AG10803 (cell line): ENCODE measurements around the gene AGAP1.

Experiments used
- DNase-seq: peaks from one replicate; pipeline ENCODE4 v3.0.0; 2010; ENCODE audit warnings: low read depth
- H3K4me3 ChIP-seq: 2 replicates; pipeline ENCODE4 v1.5.1; 2011; ENCODE audit warnings: mild to moderate bottlenecking, low read length, control low read depth
- TF ChIP-seq, protein P1 (sequence below): conservative IDR thresholded peaks from 2 replicates; pipeline ENCODE4 v1.5.1; 2011; ENCODE audit warnings: mild to moderate bottlenecking, low read length, control low read depth, inconsistent platforms

AGAP1 gene

DNA sequence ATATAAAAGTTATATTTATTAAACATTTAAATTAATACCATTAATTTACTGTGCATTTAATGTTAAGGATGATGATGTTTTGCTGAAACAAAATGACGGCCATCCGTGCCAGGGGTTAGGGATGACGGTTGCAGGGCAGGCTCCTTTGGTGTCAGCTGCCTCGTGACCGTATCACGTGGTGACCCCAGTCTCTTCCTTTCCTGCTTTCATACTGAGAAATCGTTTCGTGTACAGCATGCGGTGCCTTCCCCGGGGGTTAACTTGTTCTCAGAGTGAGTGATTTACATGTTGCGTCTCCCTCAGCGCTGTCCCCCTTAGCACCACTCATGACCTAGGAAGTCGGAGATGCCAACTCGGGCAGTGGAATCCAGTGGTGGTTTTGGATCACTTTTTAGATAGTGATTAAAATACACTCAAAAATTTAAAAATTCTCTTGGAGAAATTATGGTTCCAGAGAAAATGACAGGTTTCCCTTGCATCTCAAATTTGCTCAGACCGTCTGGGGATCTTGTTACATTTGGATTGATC, 383.5 kb downstream of the AGAP1 start:
- H3K4me3 ChIP-seq: no peak overlapping the region
- TF ChIP-seq, protein P1, sequence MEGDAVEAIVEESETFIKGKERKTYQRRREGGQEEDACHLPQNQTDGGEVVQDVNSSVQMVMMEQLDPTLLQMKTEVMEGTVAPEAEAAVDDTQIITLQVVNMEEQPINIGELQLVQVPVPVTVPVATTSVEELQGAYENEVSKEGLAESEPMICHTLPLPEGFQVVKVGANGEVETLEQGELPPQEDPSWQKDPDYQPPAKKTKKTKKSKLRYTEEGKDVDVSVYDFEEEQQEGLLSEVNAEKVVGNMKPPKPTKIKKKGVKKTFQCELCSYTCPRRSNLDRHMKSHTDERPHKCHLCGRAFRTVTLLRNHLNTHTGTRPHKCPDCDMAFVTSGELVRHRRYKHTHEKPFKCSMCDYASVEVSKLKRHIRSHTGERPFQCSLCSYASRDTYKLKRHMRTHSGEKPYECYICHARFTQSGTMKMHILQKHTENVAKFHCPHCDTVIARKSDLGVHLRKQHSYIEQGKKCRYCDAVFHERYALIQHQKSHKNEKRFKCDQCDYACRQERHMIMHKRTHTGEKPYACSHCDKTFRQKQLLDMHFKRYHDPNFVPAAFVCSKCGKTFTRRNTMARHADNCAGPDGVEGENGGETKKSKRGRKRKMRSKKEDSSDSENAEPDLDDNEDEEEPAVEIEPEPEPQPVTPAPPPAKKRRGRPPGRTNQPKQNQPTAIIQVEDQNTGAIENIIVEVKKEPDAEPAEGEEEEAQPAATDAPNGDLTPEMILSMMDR: no peak
- no peak for DNase-seq

DNA sequence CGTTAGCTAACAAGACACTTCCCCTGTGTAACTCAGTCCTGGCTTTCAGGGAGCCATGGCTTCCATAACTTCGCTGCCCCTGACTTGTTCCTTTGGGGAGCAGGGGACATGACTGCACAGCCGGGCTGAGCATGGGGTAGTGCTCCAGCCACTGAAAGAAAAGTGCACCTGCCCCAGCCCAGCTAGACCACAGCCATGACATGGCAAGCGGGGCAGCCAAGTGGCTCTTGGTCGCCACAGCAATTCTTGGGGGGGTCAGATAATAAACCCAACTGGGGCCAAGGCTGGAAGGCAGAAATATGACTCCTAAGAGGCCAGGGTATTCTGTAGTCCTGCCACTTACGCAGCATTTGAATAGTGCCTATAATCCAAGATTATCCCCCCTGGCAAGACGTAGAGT, 385.3 kb downstream of the AGAP1 start:
- no peak overlapping the region for H3K4me3 ChIP-seq
- TF ChIP-seq, protein P1: no peak
- DNase-seq: no peak

DNA sequence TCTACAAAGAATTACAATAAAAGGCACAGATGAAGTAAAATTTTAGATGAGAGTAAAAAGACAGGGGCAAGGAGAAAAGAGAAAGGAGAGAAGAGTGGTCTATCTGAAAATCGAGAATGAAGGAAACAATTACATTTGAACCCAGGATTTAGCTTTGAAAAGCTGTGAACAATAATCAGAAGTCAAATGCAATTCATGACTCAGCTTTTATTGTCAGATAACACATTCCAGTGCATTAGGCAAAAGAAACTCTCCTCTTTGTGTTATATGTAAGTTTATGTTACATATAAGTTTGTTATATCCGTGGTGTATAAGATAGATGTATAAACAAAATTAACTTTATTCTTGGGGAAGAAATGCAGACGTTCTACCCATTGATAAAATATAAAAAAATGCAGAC, 389.8 kb downstream of the AGAP1 start:
- no peak overlapping the region for H3K4me3 ChIP-seq
- no peak for DNase-seq
- TF ChIP-seq, protein P1: no peak

DNA sequence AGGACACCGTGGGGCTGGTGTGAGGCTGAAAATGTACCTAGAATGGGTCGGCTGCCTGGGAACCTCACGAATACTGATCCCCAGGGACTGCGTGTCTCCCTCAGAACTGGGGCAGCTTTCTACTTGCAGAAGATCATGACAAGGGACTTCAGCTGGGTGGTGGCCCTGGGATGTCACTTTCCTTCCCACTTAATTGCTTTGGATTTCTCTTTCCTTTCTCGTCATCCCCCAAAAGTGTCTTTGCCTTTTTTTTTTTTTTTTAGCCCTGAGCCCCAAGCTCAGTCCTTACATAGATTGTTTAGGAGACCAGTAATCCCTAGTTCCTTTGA, 395.4 kb downstream of the AGAP1 start:
- DNase-seq: no peak
- no peak overlapping the region for H3K4me3 ChIP-seq
- TF ChIP-seq, protein P1: no peak

DNA sequence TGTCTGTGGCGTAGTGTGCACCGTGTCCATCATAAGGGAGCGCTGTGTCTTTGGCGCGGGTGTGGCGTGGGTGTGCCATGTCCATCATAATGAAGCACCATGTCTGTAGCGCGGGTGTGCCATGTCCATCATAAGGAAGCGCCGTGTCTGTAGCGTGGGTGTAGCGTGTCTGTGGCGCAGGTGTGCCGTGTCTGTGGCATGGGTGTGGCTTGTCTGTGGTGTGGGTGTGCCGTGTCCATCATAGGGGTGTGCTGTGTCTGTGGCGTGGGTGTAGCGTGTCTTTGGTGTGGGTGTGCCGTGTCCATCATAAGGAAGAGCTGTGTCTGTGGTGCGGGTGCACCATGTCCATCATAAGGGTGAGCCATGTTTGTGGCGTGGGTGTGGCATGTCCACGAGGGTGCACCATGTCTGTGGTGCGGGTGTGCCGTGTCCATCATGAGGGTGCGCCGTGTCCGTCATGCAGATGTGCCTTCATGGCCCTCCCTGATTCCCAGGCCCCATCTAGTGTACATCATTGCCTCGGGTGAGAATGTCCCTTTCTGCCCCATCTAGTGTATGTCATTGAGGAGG, 399.4 kb downstream of the AGAP1 start:
- TF ChIP-seq, protein P1: no peak
- DNase-seq: no peak

DNA sequence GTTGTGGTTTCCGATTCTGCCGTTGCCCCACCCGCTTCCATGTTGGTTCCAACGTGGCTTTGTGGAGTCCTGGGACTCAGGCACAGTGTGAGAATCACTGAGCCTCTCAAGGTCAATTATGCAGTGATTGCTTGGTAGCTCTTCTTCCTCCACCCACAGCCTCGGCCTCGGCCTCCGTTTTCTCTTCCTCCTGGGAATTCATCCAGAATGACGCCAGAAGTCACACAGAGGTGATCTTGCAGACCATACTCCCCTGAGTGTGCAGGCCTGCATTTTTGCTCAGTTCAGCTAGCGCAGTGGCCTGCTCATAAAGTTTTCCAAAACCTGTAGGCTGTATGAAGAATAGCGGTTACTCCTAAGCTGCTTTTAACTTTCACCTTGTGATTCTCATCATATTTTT, 401.0 kb downstream of the AGAP1 start:
- H3K4me3 ChIP-seq: no peak overlapping the region
- TF ChIP-seq, protein P1: no peak

More for the DNA sequence above, 399.4 kb downstream of the AGAP1 start:
- no peak overlapping the region for H3K4me3 ChIP-seq

DNA sequence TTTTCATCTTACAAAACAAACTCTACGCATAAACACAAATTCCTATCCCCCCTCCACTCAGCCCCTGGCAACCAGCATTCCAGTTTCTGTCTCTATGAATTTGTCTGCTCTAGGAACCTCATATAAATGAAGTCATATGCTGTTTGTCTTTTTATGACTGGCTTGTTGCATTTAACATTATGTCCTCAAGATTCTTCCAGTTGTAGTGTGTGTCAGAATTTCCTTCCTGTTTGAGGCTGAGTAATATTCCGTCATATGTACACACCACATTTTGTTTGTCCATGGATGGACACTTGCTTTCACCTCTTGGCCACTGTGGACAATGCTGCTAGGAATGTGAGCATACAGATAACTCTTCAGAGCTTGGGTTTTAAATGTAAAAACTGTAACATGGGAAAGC, 402.2 kb downstream of the AGAP1 start:
- DNase-seq: no peak
- H3K4me3 ChIP-seq: no peak overlapping the region
- TF ChIP-seq, protein P1: no peak

More for the DNA sequence above, 401.0 kb downstream of the AGAP1 start:
- no peak for DNase-seq
